Measurements from ENCODE around the gene DENND1B. TPM values are rescaled to one million over a fixed set of nuclear protein-coding genes. Genes with fewer than 3 reads are reported as not detected.

The DENND1B gene
- total RNA-seq, 1 donor from 2014 or later: 13.1 TPM

DNA sequence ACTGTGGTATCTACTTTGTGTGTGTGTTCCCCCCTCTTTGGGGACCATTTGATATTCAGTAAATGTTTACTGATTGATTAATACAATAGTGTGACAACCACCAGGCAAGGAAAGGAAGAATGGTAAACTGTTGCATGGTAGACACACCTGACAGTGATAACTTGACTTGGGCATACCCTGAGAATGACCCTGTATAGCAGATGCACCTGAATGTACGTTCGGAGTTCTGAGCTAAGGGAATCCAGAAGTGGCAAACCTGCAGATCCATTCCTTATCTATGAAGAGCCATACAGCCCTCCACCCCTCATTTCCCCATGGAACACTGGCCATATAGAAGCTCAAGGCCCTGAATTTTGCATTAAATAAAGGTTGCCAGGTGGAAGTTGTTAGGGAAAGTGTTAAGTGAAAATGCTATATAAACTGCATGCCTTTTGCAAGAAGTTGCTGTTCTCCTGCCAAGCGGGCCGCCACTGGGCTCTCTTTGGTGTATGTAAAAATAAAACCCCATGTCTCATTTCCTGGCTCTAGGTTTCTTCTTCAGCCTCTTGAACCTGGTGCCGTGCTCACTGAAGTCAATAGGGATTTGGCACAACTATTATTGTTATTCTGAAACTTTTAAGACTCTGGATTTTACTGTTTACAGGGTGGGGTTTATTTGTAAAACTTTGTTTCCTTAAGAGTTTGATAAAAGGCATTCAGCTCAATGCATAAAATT lies 32.6 kb upstream of the DENND1B start:
- Histone ChIP-seq H3K9ac (no peak overlapping the region), H3F3A (ENCODE audit: low read depth) (no peaks in the 10 kb centered on the region), H4K20me1 (ENCODE audit: low read depth) (no peaks in the 10 kb centered on the region), H3K9me3 (ENCODE audit: low read depth) (no peaks in the 10 kb centered on the region), H3K79me2 (ENCODE audit: low read depth) (no peaks in the 10 kb centered on the region), H3K27ac (no peak overlapping the region), H2AFZ (replicated peaks) (no peak overlapping the region), H3K4me2 (no peak overlapping the region), H3K27me3 (no peaks in the 10 kb centered on the region), H3K4me1 (no peaks in the 10 kb centered on the region), H3K36me3 (no peaks in the 10 kb centered on the region), H3K4me3 (no peak overlapping the region)
- no peak for DNase-seq (ENCODE audit: low spot score)
- Mint-ChIP-seq H3K36me3 (no peaks in the 10 kb centered on the region), H3K27ac (no peak overlapping the region), H3K4me1 (no peaks in the 10 kb centered on the region), H3K4me3 (no peak overlapping the region), H3K9me3 (no peaks in the 10 kb centered on the region), H3K27me3 (ENCODE audit: insufficient read depth, low read depth) (peaks cover 2% of the 10 kb centered on the region)
- TF ChIP-seq EZH2 (IDR thresholded peaks at IDR 0.05): no peak
- TF ChIP-seq EZH2phosphoT487 (IDR thresholded peaks at IDR 0.05): no peak
- TF ChIP-seq CTCF (IDR thresholded peaks at IDR 0.05): no peak

GRCh38 chr1:197807216-197807615 lies 31.9 kb upstream of the DENND1B start:
- H3K4me2 ChIP-seq: no peak overlapping the region
- no peak overlapping the region for H3K4me3 Mint-ChIP-seq
- no peak overlapping the region for H3K9ac ChIP-seq
- H3K36me3 Mint-ChIP-seq: no peaks in the 10 kb centered on the region
- no peaks in the 10 kb centered on the region for H3K36me3 ChIP-seq
- H3F3A ChIP-seq (ENCODE audit: low read depth): no peaks in the 10 kb centered on the region
- H3K27me3 ChIP-seq: no peaks in the 10 kb centered on the region
- no peak overlapping the region for H2AFZ ChIP-seq (replicated peaks)
- no peaks in the 10 kb centered on the region for H3K4me1 Mint-ChIP-seq
- DNase-seq (ENCODE audit: low spot score): no peak
- H4K20me1 ChIP-seq (ENCODE audit: low read depth): no peaks in the 10 kb centered on the region
- H3K27me3 Mint-ChIP-seq (ENCODE audit: insufficient read depth, low read depth): peaks cover 2% of the 10 kb centered on the region
- no peak overlapping the region for H3K4me3 ChIP-seq
- no peaks in the 10 kb centered on the region for H3K9me3 ChIP-seq (ENCODE audit: low read depth)
- no peak overlapping the region for H3K27ac ChIP-seq
- no peaks in the 10 kb centered on the region for H3K79me2 ChIP-seq (ENCODE audit: low read depth)
- H3K27ac Mint-ChIP-seq: no peak overlapping the region
- no peaks in the 10 kb centered on the region for H3K9me3 Mint-ChIP-seq
- TF ChIP-seq EZH2phosphoT487 (IDR thresholded peaks at IDR 0.05) (no peak), CTCF (IDR thresholded peaks at IDR 0.05) (no peak), EZH2 (IDR thresholded peaks at IDR 0.05) (no peak)
- no peaks in the 10 kb centered on the region for H3K4me1 ChIP-seq

DNA sequence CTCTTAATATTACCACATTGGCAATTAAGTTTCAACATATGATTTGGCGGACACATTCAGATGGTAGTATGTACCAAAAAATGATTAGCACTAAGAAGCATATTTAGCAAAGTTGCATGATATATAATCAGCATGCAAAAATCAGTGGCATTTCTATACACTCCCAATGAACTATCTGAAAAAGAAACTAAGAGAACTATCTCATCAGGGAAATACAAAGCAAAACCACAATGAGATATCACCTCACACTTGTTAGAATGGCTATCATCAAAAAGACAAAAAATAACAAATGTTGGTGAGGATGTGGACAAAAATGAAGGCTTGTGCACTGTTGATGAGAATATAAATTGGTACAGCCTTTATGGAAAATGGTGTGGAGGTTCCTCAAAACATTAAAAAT lies 31.4 kb upstream of the DENND1B start:
- Mint-ChIP-seq H3K4me3 (no peak overlapping the region), H3K36me3 (no peaks in the 10 kb centered on the region), H3K4me1 (no peaks in the 10 kb centered on the region), H3K9me3 (peaks cover 2% of the 10 kb centered on the region), H3K27ac (no peak overlapping the region), H3K27me3 (ENCODE audit: insufficient read depth, low read depth) (peaks cover 2% of the 10 kb centered on the region)
- H3K36me3 ChIP-seq: no peaks in the 10 kb centered on the region
- no peaks in the 10 kb centered on the region for H4K20me1 ChIP-seq (ENCODE audit: low read depth)
- no peak overlapping the region for H3K27ac ChIP-seq
- no peaks in the 10 kb centered on the region for H3K9me3 ChIP-seq (ENCODE audit: low read depth)
- no peak overlapping the region for H3K9ac ChIP-seq
- no peak overlapping the region for H3K4me2 ChIP-seq
- no peaks in the 10 kb centered on the region for H3K4me1 ChIP-seq
- no peak overlapping the region for H3K4me3 ChIP-seq
- no peak for DNase-seq (ENCODE audit: low spot score)
- no peak overlapping the region for H2AFZ ChIP-seq (replicated peaks)
- H3F3A ChIP-seq (ENCODE audit: low read depth): no peaks in the 10 kb centered on the region
- no peaks in the 10 kb centered on the region for H3K79me2 ChIP-seq (ENCODE audit: low read depth)
- no peaks in the 10 kb centered on the region for H3K27me3 ChIP-seq
- TF ChIP-seq EZH2 (IDR thresholded peaks at IDR 0.05) (no peak), EZH2phosphoT487 (IDR thresholded peaks at IDR 0.05) (no peak), CTCF (IDR thresholded peaks at IDR 0.05) (no peak)

Measured in neural progenitor cell (in vitro differentiated cells).